HEK293T (cell line): ENCODE data around the gene FITM2.
"Not testable (repeated sequence)": the region's sequence is repeated elsewhere in the genome, so short reads cannot be mapped to it uniquely, and the experiment has no call there.

Experiments used
- CTCF ChIA-PET: fragments of 350-600 bp; formaldehyde crosslinking; extraction: SDS; loops from one replicate; lab custom pipeline; 2021; ENCODE audit warnings: antibody characterized with exemption, inconsistent platforms; lab: Yijun Ruan, JAX
- POLR2A ChIA-PET: fragments of 350-600 bp; formaldehyde crosslinking; extraction: SDS; loops from one replicate; lab custom pipeline; 2020; ENCODE audit warnings: antibody characterized with exemption, inconsistent platforms; lab: Yijun Ruan, JAX
- DNase-seq: peaks from one replicate; pipeline ENCODE4 v3.0.0; 2012; ENCODE audit warnings: mixed read lengths; ENCODE audit errors: extremely low spot score
- ARNT ChIP-seq: fragments of 450-650 bp; IDR thresholded peaks from 2 replicates; pipeline ENCODE4 v1.6.1; 2017; ENCODE audit warnings: mild to moderate bottlenecking
- BHLHE40 ChIP-seq: fragments of 450-650 bp; IDR thresholded peaks from 2 replicates; pipeline ENCODE4 v1.6.1; 2016; ENCODE audit warnings: mild to moderate bottlenecking, moderate library complexity, borderline replicate concordance
- CTBP1 ChIP-seq: fragments of 450-650 bp; IDR thresholded peaks from 2 replicates; pipeline ENCODE4 v1.6.1; 2016; ENCODE audit warnings: borderline replicate concordance
- ELF4 ChIP-seq: fragments of 450-650 bp; IDR thresholded peaks from 2 replicates; pipeline ENCODE4 v1.6.1; 2017; ENCODE audit warnings: antibody characterized with exemption
- FOXA1 ChIP-seq: fragments of 450-650 bp; IDR thresholded peaks from 2 replicates; pipeline ENCODE4 v1.6.1; 2016; ENCODE audit warnings: mild to moderate bottlenecking
- FOXK2 ChIP-seq: fragments of 450-650 bp; IDR thresholded peaks from 2 replicates; pipeline ENCODE4 v1.6.1; 2016; ENCODE audit warnings: mild to moderate bottlenecking
- FOXM1 ChIP-seq: fragments of 450-650 bp; IDR thresholded peaks from 2 replicates; pipeline ENCODE4 v1.6.1; 2017; ENCODE audit warnings: mild to moderate bottlenecking, borderline replicate concordance
- HDGF ChIP-seq: fragments of 450-650 bp; IDR thresholded peaks from 2 replicates; pipeline ENCODE4 v1.6.1; 2017; ENCODE audit warnings: antibody characterized with exemption, borderline replicate concordance
- L3MBTL2 ChIP-seq: fragments of 450-650 bp; conservative IDR thresholded peaks from 2 replicates; pipeline ENCODE4 v1.6.1; 2016; ENCODE audit warnings: mild to moderate bottlenecking
- LEF1 ChIP-seq: fragments of 450-650 bp; IDR thresholded peaks from 2 replicates; pipeline ENCODE4 v1.6.1; 2017; ENCODE audit warnings: mild to moderate bottlenecking, borderline replicate concordance
- NFRKB ChIP-seq: fragments of 450-650 bp; IDR thresholded peaks from 2 replicates; pipeline ENCODE4 v1.6.1; 2016; ENCODE audit warnings: mild to moderate bottlenecking, moderate library complexity
- SP1 ChIP-seq: fragments of 450-650 bp; IDR thresholded peaks from 2 replicates; pipeline ENCODE4 v1.6.1; 2017
- SUZ12 ChIP-seq: fragments of 450-650 bp; IDR thresholded peaks from 2 replicates; pipeline ENCODE4 v1.6.1; 2016; ENCODE audit warnings: mild to moderate bottlenecking
- TARDBP ChIP-seq: fragments of 450-650 bp; IDR thresholded peaks from 2 replicates; pipeline ENCODE4 v1.6.1; 2016
- ZNF384 ChIP-seq: fragments of 450-650 bp; IDR thresholded peaks from 2 replicates; pipeline ENCODE4 v1.6.1; 2016
- TF ChIP-seq, protein P1 (sequence below): fragments of 450-650 bp; IDR thresholded peaks from 2 replicates; pipeline ENCODE4 v1.6.1; 2016

Gene FITM2

DNA sequence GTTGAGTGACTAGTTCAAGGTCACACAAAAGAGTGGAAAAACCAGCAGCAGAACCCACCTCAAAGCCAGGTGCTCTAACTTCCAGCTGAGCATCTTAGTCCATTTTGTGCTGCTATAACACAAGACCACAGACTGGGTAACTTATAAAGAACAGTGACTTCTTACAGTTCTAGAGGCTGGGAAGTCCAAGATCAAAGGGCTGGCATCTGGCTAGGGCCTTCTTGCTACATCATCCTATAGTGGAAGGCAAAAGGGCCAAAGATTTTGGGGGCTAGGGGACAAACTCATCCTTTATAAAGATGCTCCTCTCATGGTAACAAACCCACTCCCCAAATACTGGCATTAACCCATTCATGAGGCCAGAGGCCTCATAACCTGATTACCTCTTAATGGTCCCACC is 9.7 kb downstream of the FITM2 start:
- DNase-seq = no peak
- TF ChIP-seq CTBP1 = no peak
- TF ChIP-seq, protein P1, sequence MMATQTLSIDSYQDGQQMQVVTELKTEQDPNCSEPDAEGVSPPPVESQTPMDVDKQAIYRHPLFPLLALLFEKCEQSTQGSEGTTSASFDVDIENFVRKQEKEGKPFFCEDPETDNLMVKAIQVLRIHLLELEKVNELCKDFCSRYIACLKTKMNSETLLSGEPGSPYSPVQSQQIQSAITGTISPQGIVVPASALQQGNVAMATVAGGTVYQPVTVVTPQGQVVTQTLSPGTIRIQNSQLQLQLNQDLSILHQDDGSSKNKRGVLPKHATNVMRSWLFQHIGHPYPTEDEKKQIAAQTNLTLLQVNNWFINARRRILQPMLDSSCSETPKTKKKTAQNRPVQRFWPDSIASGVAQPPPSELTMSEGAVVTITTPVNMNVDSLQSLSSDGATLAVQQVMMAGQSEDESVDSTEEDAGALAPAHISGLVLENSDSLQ = no peak
- TF ChIP-seq SP1 = no peak
- no peak for TF ChIP-seq HDGF
- TF ChIP-seq LEF1 = no peak
- no peak for TF ChIP-seq FOXM1
- TF ChIP-seq FOXA1 = no peak
- TF ChIP-seq ARNT = no peak
- TF ChIP-seq TARDBP = no peak
- no peak for TF ChIP-seq ZNF384
- POLR2A ChIA-PET = no interaction called here
- CTCF ChIA-PET = no interaction called here

DNA sequence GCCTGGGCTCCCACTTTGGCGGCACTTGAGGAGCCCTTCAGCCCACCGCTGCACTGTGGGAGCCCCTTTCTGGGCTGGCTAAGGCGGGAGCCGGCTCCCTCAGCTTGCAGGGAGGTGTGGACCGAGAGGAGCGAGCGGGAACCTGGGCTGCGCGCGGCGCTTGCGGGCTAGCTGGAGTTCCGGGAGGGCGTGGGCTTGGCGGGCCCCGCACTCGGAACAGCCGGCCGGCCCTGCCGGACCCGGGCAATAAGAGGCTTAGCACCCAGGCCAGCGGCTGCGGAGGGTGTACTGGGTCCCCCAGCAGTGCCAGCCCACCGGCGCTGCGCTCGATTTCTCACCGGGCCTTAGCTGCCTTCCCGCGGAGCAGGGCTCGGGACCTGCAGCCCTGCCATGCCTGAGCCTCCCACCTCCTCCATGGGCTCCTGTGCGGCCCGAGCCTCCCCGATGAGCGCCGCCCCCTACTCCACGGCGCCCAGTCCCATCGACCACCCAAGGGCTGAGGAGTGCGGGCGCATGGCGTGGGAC is 11.9 kb downstream of the FITM2 start:
- DNase-seq, POLR2A ChIA-PET: not testable (repeated sequence)
- CTCF ChIA-PET = interaction anchor here (1.5 kb wide), 1 partner anchor 12 kb away, joined by 7 read pairs; the partner anchor contains the start of gene FITM2

DNA sequence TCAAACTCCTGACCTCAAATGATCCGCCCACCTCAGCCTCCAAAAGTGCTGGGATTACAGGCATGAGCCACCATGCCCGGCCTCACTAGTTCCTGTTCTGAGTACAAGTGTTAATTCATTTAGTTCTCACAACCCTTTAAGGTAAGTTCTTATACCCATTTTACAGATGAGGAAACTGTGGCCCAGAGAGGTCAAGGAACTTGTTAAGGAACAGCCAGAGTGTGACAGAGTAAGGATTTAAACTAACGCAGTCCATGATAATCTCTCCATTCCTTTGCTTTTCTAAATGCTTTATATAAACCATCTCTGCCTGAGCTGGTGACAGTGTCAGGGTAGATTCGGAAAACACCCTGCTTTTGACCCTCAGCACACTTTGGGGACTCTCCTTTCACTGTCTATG is 13.3 kb downstream of the FITM2 start:
- ChIA-PET POLR2A (no interaction called here), CTCF (interaction anchor here (1.5 kb wide), 1 partner anchor 13 kb away, joined by 7 read pairs; the partner anchor contains the start of gene FITM2)
- no peak for DNase-seq
- no peak for TF ChIP-seq CTBP1
- TF ChIP-seq, protein P1 = no peak
- TF ChIP-seq L3MBTL2 = no peak

DNA sequence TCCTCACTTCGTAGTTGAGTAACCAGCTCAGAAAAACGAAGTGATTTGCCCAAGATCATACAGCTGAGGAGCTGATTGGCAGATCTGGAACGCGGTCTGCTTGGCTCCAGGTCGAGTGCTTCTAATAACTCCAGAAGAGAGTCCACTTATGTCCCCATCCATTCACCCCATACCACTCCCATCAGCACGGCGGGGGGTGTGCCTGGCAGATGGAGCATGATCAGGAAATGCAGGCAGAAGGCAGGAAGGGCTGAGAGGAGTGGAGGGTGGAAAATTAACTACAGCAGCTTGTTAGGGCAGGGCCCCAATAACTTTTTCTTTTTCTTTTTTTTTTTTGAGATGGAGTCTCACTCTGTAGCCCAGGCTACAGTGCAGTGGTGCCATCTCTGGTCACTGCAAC is 15.0 kb downstream of the FITM2 start:
- no peak for TF ChIP-seq SP1
- no peak for TF ChIP-seq ELF4
- TF ChIP-seq TARDBP = no peak
- no peak for TF ChIP-seq FOXK2
- TF ChIP-seq SUZ12 = no peak
- no peak for TF ChIP-seq ARNT
- no peak for TF ChIP-seq LEF1
- no peak for TF ChIP-seq L3MBTL2
- TF ChIP-seq ZNF384 = no peak
- no peak for TF ChIP-seq FOXA1
- POLR2A ChIA-PET = no interaction called here
- no peak for DNase-seq
- CTCF ChIA-PET = interaction anchor here (1.1 kb wide), 1 partner anchor 14 kb away, joined by 5 read pairs; no protein-coding TSS in a partner anchor

DNA sequence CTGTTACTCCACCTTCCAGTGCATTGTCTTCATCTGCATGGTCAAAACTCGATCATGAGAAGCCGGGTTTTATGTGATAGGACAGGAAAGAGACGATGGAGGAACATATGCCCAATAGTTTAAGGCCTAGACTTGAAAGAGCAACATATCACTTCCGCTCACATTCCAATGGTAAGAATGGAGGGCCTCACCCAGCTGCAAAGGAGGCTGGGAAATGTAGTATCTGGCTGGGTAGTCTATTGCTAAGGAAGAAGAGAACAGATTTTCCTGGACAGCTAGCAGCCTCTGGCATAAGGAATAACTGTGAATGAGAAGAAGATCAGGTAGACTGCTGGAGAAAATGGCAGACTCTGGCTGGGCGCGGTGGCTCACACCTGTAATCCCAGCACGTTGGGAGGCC is 19.2 kb downstream of the FITM2 start:
- no peak for TF ChIP-seq FOXM1
- no peak for TF ChIP-seq SUZ12
- TF ChIP-seq, protein P1 = no peak
- no peak for TF ChIP-seq ELF4
- TF ChIP-seq TARDBP = no peak
- TF ChIP-seq HDGF = no peak
- no peak for TF ChIP-seq ZNF384
- TF ChIP-seq NFRKB = no peak
- TF ChIP-seq BHLHE40 = no peak
- no peak for TF ChIP-seq L3MBTL2
- no peak for TF ChIP-seq ARNT
- no peak for TF ChIP-seq CTBP1
- ChIA-PET CTCF (no interaction called here), POLR2A (no interaction called here)

DNA sequence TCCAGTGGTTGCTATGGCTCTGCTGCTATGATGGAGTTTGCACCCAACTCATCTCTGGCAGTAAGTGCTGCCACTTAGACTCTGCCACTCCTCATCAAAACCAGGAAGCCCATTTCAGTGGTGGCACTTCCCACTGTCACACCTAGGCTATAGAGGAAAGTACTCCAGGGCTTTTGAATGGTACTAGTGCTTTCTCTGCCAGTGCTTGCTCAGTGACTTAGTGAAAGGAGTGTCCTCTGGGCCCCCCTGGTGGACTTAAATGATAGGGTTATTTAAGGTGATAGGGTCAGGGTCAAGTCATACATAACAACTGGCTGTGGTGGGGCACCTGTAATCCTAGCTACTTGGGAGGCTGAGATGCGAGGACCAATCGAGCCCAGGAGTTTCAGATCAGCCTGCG is 22.8 kb downstream of the FITM2 start:
- ChIA-PET CTCF (no interaction called here), POLR2A (no interaction called here)
- DNase-seq = no peak
- TF ChIP-seq FOXA1 (no peak), ELF4 (no peak), FOXM1 (no peak), FOXK2 (no peak), TARDBP (no peak)
- TF ChIP-seq, protein P1 = no peak

More for the DNA sequence above, 19.2 kb downstream of the FITM2 start:
- no peak for DNase-seq
